GDM1 (cell line): ENCODE results near the gene ARCN1.
"Not testable (repeated sequence)": the region's sequence is repeated elsewhere in the genome, so short reads cannot be mapped to it uniquely, and the experiment has no call there.

Experiments
- DNase-seq: peaks from one replicate; lab custom pipeline; 2025; lab: John Stamatoyannopoulos, UW

Gene ARCN1

DNA sequence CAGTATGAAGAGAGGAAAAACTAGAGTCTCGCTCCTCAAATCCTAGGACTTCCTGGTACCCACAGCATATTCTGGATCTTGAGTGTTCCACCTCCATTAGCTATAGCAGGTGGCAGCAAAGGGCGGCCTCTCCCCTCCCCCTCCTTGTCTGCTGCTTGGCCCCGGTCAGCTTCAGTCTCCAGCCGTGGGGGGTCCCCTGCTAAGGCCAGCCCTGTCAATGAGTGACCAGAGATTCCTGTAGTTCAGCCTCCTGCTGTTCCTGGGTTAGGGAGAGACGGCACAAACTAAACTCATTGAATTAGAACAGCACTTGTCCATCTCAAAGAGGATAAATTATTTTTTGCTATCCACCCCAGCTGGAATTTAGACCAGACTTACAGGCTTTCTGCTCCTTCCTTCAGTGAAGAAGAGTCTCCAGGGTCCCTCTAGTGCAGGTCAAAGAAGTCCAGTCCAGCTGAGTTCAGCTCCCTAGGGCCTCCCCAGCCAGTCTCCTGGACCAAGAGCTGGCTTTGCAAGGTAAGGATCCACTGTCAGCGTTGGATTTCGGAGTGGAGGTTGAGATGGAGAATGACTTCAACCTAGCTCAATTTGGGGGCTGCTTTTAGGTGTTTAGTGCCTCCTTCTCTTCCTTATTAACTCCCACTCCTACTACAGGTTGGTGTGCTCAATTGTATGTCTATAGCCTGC lies 34.1 kb downstream of the ARCN1 start:
- DNase-seq = no peak

DNA sequence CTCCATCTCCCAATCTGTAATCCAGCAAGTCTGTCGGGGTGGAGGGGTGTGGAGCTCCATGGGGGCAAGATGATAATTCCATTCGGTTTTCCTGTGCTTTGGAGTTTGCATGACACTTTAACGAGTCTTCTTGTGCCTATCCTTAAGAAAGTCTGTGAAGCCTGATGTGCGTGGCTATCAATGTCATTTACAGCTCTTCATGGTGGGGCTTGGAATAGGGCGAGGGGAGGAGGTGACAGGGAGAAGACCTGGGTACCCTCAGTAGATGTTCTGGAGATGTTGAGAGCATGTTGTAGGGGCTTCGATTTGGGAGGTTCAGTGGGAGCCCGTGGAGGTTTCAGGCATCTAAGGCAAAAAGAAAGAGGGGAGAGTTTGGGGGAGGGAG lies 34.6 kb downstream of the ARCN1 start:
- no peak for DNase-seq

DNA sequence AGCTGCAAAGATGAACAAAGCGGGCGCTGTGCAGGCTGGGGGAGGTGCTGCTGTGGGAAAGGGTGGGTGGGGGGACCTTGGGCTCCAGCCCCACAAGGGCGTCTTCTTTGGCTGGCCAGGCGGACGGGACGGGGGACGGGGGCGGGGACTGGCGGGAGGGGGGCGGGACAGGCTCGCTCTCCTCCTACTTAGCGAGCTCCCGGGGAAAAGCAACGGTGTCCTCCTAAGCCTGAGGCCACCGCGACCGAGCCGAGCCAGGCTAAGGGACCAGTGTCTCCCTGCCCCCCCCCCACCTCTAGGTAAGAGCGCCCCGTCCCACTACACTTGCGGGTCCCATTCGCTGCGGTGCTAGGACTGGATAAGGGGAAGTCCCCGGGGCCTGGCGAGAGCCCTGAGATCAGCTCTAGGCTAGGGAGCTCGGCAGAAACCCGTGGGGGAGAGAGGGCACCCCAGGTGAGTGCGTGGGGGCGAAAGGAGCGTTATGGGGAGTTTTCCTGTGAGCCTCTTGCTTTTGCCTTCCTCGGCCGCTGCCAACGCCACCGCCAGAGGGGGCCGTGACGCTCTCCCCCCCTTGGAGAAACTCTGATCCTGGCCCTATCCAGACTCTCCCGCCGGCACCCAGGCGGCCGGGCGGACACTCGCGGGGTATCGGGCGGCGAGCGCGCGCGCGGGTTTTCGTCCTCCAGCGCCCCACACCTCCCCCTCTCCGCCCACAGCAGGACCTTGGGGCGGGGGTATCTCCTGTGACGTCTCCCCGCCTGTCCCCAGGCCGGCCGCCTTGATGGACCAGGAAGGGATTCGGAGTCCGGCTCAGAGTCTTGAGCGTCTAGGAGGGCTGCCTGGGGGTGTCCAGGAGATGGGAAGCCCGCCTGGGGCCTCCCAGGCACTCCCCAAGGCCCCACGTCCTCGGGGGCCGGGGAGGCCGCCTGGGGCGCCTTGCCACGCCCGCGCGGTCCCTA lies 35.5 kb downstream of the ARCN1 start, which contains the start of gene PHLDB1:
Gene PHLDB1 (plus strand): TSS at position 215 of the 959 bp plus-strand sequence. CDS start 6,222 bp downstream, outside the sequence.
- DNase-seq = peak; percentile 25

DNA sequence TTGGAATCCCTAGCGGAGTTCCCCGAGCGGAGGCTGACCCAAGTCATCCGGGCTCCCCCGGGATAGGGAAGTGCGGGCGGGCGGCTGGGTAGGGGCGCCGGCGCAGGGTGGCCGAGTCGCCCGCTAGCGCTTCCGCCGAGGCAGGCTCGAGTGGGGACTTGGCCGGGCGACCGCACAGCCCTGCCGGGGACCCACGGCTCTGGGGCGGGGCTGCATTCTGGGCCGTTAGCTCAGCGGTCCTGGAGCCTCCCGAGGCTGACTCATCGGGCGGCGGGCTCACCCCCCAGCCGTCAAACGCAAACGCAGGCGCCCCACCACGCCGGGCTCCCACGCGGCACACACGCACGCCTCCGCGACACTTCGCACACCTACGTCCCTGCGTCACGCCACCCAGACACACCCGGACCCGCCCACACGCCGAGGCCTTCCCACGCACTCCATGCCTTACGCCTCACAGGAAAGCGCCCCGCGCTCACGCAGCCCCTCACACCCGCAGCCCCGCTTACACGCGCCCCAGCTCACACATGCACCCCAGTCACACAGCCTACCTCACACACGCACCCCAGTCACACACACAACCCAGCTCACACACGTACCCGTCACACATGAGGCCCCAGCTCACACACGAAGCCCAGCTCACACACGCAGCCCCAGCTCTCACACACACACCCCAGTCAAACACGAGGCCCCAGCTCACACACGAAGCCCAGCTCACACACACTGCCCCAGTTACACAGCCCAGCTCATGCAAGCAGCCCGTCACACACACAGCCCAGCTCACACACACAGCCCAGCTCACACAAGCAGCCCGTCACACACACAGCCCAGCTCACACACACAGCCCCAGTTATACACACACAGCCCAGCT lies 36.4 kb downstream of the ARCN1 start:
- no peak for DNase-seq

DNA sequence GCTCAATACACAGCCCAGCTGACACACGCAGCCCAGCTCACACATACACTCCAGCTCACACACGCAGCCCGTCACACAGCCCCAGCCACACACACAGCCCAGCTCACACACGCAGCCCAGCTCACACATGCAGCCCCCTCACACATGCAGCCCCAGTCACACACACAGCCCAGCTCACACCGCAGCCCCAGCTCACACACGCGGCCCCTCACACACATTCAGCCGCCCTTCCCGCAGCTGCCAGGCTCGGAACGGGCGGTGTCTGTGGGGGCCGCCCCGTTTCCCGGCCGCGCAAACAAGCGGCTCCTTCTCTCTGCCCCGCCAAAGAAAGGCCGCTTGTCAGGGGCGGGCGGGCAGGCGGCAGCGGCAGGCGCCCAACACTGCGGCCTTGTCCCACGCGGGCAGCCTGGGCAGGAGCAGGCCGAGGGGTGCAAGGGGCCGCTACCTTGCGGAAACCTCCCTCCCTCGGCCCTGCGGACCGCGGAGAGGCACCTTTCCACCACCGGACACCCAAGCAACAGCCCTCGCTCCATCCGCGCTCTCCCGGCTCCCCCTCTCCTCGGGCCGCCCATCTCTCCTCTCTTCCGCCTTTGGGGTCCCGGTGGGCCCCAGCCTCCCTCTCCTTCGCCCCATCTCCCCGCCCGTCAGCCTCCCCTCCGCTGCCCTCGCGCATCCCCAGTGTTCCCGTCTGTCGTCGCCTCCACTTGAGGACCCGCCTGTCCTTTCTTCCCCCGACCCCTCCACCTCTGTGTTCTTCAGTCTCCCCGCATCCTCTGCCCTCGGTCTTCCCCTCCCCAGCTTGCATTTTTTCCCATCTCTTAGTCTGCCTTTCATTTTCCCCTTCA lies 37.4 kb downstream of the ARCN1 start:
- no peak for DNase-seq

DNA sequence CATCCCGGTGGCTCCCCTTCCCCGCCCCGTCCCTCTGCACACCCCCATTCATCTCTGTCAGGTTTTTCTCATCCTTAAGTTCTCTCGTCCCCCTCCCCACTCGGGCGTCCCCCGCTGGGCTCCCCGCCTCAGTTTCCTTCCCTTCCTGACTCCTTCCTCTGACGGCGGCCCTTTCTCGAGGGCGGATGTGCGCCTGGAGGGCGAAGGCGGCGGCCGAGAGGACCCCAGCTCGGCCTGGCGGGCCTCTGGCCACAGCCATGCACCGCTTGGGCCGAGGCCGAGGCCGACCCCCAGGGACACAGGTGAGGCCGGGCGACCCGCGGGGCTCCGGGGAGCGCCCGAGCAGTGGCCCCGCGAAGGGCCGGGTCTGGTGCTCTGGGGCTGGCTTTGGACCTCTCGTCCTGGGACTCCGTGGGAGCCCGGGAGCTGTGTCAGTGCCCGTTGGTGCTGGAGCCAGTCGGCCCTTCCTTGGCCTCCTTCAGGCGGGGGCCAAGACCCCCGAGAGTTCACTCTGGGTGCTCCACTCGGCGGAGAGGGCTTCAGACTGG lies 38.1 kb downstream of the ARCN1 start:
- DNase-seq = no peak

DNA sequence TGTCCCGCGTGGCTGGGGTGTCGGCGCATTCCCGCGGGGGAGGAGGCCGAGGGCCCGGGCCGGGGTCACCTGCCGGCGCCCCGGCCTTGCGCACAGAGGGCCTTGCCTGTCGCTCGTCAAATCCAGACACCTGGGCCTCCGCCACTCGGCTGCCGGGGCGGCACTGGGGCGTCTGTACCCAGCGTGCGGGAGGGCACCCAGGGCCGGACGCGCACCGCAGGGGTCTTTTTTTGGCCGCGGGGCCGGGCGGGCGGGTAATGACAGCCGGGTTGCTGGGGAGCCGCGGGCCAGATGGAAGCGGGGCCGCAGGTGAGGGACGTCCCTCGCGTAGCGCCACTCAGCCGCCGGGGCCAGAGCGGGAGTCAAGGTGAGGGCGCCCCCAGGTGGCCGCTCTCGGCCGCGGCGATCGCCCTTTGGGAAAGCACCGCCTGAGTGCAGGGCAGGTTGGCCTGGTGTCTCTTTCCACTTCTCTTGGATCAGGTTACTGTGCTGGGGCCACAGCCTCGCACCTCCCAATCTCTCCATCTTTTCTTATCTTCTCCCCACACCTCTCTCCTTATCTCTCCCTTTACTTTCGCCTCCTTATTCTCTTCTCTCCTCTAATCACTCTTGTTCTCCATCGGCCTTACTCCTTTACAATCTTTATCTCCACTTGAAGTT lies 38.7 kb downstream of the ARCN1 start:
- DNase-seq = no peak

DNA sequence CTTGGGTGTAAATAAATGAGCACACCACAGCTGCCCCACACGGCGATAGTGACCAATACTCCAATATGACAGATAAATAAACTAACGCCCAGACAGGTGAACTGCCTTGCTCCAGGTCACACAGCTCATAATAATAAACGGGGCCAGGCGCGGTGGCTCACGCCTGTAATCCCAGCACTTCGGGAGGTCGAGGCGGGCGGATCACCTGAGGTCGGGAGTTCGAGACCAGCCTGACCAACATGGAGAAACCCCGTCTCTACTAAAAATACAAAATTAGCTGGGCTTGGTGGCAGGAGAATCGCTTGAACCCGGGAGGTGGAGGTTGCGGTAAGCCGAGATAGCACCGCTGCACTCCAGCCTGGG lies 39.2 kb downstream of the ARCN1 start:
- DNase-seq = not testable (repeated sequence)

DNA sequence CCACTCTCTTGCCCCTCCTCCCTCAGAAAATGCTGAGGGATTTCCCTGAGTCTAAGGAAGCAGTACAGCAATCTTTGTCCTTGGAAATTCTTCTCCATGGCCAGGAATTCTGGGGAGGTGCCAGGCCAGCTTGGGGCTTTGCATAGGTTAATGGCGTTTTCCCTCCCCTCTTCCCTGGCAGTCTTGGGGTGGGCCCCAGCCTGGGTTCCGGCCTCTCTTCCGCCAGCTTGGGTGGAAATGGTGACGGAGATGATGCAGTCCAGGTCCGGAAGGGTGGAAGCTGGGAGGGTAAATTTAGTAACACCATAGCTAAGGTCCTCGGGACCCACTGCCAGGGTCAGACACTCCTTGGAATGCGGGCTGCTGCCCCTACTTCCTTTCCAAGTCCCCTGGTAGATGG lies 40.2 kb downstream of the ARCN1 start:
- no peak for DNase-seq

DNA sequence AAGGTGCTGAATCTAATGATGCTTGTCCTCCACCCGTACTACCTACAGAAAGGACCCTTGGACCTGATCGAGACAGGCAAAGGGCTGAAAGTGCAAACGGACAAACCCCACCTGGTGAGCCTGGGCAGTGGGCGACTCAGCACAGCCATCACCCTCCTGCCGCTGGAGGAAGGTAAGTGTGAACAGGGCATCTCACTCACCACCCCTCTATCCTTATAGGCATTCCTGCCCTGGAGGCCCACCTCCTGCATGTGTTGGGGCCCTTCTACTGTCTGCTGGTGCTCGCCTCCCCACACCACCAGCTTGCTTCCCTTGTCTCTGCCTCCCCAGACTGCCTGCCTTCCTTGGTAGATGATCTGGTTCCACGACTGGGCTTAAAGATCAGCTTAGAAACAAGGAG lies 42.3 kb downstream of the ARCN1 start:
- no peak for DNase-seq

DNA sequence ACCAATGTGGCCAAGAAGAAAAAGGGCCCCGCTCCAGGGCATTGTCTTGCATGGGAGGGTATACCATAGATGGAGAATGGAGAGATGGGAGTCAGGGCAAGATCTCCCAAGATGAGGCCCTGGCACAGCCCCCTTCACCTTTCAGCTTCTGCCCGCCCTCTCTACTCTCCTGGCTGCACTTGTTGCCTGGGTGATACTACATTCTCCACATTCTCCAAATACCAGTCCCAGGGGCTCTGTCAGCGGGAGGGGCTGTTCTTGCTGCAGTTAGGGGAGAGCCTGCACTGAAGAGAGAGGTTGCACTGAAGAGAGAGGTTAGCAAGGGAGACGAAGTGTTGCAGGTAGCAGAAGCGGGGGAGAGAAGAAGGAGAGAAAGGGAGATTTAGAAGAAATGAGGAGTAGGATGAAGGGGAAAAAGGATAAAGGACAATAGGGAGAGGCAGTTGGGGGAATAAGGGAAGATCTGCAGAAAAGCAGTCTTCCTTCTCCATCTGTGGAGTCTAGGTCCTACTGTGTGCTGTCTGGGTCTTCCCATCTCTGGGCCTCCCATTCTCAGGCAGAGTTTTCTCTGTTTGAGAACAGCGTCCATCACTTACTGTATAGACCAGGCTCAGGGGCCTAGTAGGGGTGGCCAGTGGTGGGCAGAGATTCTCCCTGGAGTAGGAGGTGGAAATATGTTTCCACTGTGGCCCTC lies 43.2 kb downstream of the ARCN1 start:
- no peak for DNase-seq

DNA sequence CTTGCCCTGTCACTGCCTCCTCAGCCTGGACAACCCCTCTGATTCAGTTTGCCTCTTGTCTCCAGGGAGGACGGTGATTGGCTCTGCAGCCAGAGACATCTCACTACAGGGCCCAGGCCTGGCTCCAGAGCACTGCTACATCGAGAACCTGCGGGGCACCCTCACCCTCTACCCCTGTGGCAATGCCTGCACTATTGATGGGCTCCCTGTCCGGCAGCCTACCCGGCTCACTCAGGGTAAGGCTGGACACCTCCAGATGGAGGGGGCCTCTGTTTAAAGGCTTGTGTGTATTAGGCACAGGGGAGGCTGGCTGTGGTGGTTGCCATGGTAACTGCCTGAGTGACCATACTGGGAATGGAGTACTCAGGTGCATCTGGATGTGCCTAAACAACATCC lies 43.8 kb downstream of the ARCN1 start:
- DNase-seq = no peak

DNA sequence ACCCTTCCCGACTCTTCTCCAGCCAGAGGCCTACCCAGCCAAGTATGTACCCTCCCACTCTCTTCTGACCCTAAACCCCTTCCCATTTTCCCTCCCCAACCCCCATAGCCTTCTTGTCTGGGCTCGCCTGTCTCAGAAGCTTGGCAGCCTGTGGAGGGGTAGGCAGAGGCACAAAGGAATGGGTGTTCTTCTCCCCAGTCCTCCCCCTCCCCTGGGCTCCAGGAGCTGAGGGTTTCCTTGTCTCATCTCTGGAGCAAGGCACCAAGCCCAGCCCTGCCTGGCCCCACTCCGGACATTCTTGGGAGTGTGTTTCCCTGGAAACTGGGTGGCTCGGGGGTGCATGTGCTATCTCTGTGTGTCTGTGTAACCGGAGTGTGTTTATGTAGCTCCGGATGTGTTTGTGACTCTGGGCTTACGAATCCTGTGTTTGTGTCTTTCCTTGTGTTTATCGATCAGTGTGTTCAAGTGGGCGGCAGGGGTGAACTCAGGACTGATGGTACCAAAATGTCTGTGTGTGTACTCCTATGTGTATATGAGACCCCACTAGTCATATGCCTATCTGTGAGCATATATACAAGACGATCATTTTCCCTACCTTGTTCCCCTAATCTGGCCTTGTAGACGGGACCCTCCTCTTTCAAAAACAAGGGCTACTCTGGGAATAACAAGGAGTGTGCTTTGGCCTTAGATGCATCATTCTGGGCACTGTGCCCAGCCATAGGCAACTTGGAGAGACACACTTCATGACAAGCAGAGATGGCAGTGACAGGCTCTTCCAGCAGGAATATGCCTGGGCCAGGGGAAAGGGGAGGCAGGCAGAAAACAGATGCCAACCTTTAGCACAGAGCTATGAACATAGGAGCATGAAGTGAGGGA lies 46.1 kb downstream of the ARCN1 start:
- no peak for DNase-seq

DNA sequence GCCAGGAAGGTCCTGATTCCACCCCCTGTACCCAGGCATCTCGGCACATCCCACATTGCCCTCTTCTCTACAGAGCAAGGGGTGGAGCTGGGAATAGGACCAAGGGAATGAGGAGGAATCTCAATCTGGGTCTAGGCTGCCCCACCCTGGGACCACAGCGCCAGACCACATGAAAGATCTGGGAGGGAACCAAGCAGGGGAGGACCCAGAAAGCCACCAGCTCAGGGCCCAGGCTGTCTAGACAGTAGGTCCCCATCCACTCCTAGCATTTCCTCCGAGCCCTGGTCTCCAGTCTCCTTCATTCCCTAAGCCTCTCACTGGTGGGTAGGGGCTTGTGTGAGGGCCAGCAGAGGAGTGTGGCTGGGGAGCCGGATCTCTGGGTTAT lies 46.8 kb downstream of the ARCN1 start:
- no peak for DNase-seq

DNA sequence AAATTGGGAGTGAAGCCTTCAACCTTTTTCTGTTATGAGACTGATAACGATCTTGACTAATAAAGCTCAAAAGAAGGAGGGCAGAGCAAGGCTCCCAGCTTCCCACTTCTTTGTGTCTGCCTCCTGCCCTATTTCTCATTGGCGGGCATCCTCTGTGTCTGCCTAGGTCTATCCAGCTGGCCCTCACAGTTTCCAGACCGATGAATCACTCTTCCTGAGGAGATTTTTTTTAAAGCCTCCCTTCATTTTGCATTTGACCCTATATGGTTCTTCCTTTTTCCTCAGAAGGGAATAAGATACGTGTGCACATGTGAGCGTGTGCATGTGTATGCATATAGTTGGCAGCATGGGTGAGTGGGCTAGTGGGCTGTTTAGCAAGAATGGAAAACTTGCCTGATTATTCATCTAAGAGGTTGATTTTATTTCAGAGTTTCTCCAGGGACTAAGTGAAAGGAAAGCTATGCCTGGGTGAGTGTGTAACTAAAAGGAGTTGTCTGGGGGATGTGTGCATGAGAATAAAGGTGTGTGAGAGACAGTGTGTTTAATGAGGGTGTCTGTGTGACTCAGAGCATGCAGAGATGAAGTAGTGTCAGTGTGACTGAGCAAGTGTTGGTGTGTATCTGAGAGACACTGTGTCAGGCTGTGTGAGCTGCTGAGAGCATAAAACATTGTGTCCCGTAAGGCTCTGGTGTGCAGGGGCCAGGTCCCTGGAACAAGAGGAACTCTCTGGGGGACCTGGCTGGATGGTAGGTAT lies 47.4 kb downstream of the ARCN1 start:
- peak; percentile 59 for DNase-seq

DNA sequence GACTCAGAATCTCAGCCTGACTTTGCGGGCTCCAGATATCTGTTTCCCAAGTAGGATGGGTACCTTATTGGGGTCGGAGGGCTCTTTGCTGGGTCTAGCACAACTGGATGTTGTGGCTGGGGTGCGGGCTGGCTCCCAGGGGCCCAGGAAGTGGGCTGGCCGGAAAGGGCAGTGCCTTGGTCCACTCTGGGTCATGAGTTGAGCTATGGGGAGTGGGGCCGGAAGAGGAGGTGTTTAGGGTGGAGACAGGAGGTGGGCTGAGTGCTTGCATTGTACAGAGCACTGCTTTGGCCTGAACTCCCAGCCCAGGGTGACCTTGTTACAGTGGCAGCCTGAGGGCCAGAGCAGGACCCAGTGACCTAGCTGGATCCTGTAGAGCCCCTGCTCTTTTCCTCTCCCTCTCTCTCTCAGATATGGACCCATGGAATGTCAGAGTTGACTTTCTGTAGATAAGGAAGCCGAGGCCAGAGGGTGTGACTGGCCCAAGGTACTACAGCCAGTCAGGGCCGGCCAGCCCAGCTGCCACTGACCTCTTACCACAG lies 48.4 kb downstream of the ARCN1 start:
- no peak for DNase-seq

DNA sequence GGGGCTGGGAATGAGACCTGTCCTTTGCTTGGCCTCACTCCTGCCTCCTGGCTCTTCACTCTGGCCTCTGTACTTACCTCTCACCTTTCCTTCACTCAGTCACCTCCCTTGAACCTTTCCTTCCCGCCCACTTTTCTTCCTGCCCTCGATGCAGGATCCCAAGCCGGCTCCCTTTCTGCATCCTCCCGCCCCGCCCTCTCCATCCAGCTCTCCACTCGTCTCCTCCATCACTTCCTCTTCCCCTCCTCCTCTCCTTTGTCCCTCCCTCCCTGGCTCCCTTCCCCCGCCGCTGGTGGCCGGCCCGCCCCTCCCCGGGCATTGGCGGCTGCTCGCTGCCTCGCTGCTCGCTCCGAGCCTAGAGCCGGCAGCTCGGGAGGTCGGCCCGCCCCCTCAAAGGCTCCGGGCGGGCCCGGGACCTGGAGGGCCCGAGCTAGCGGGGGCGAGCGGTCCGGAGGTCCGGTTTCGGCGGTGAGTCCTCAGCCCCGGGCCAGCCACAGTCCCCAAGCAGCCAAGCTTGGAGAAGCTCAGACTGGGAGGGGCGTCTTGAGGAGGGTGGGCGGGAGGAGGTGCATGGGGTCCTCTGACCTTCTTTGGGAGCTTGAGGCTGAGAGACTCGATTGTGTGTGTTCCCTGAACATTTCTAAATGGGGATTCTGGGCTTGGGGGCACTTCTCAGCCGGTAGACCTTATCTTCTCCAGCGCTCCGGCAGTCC lies 49.0 kb downstream of the ARCN1 start:
- DNase-seq = no peak
